Activated CD4-positive, alpha-beta T cell treated with anti-CD3 and anti-CD28 coated beads for 1 hour (primary cell): ENCODE measurements around the gene MUL1.

Experiments used
- DNase-seq: peaks from one replicate; pipeline ENCODE4 v3.0.0-alpha.2; 2020

Gene MUL1

GRCh38 chr1:20466273-20466672, 41.7 kb downstream of the MUL1 start:
- no peak for DNase-seq

- no peak for DNase-seq
These were observed 42.8 kb downstream of the MUL1 start for GRCh38 chr1:20465187-20465586.

- no peak for DNase-seq
These were observed 44.4 kb downstream of the MUL1 start for GRCh38 chr1:20463502-20463901.

GRCh38 chr1:20462397-20462796, 45.6 kb downstream of the MUL1 start:
- no peak for DNase-seq

- no peak for DNase-seq
These were observed 49.2 kb downstream of the MUL1 start for GRCh38 chr1:20458717-20459116.

- DNase-seq = no peak
These were observed 53.9 kb downstream of the MUL1 start for GRCh38 chr1:20454004-20454403.

- DNase-seq = no peak
These were observed 58.1 kb downstream of the MUL1 start for GRCh38 chr1:20449735-20450311.
